Body of pancreas (tissue), 4 donors: ENCODE results near the gene CCDC12. TPM values are rescaled to one million over a fixed set of nuclear protein-coding genes. Genes with fewer than 3 reads are reported as not detected.
A peak's percentile ranks its signal among the peaks of the same experiment; 100 is the strongest.

Source experiments
- ATAC-seq: fragments of 150-250 bp; one replicate; pipeline ENCODE4 v1.9.1; 2016
- DNase-seq, 4 donors: peaks; one replicate each; pipeline ENCODE4 v3.0.0-alpha.2; 2019
- H3K27ac ChIP-seq, 4 donors: fragments of 200-600 bp; sonication (generic); 1 replicate in 3 of 4; 2 replicates in 1 of 4; pipeline versions ENCODE4 v1.5.1 to v1.6.1; 2016 to 2019; ENCODE audit warnings: mild to moderate bottlenecking in 1 of 4, mixed read lengths in 1 of 4, moderate library complexity in 1 of 4
- H3K27me3 ChIP-seq, 2 donors: fragments of 200-600 bp; sonication (generic); one replicate each; pipeline ENCODE4 v1.6.0; 2016; ENCODE audit warnings: mild to moderate bottlenecking in 1 of 2
- H3K36me3 ChIP-seq, 2 donors: fragments of 200-600 bp; sonication (generic); replicated peaks in 1 of 2; 2 replicates each; pipeline ENCODE4 v1.5.1; 2016; ENCODE audit warnings: low read depth in 2 of 2; ENCODE audit not compliant: insufficient read depth in 1 of 2
- H3K4me1 ChIP-seq: fragments of 200-600 bp; sonication (generic); one replicate; pipeline ENCODE4 v1.6.0; 2016
- H3K4me3 ChIP-seq, 2 donors: fragments of 200-600 bp; sonication (generic); 1 replicate in 1 of 2; 2 replicates in 1 of 2; pipeline ENCODE4 v1.5.1; 2016 to 2019
- H3K9me3 ChIP-seq, 3 donors: fragments of 200-600 bp; sonication (generic); 1 replicate in 2 of 3; 2 replicates in 1 of 3; pipeline ENCODE4 v1.5.1; 2016
- CTCF ChIP-seq, 7 experiments: fragments of 450-650 bp in 4 of 7; fragments of 200-600 bp in 3 of 7; sonication (generic) in 3 of 7; IDR thresholded peaks; one replicate each; pipeline ENCODE4 v1.5.1; 2016 to 2019; ENCODE audit warnings: antibody characterized with exemption in 7 of 7
- POLR2A ChIP-seq, 3 donors: fragments of 450-650 bp; IDR thresholded peaks; one replicate each; pipeline ENCODE4 v1.6.1; 2016; ENCODE audit warnings: antibody characterized with exemption in 3 of 3, mild to moderate bottlenecking in 2 of 3
- WGBS, 2 donors: methylation state at CpG; one replicate each; pipeline ENCODE4 v1.1.5; 2017; 5-methylcytosine and 5-hydroxymethylcytosine counted together
- intact Hi-C: fragments of 100-400 bp; cut with DNase I; formaldehyde crosslinking; loops from one replicate; pipeline ENCODE4 v1.15.1; 2023
- total RNA-seq, 2 donors: library from RNA; depleted of rRNA; stranded (reverse); fragments of >200 nt; gene quantifications; one replicate each; pipeline ENCODE4 v1.1.0, GENCODE V29; 2016

Gene CCDC12
- total RNA-seq, 2 donors from 2014 or later: 25.4 to 67.2 TPM

- intact Hi-C loops: no loop called here
- Histone ChIP-seq H3K27ac (no peak overlapping the region), H3K9me3 (no peaks in the 10 kb centered on the region), H3K4me1 (no peaks in the 10 kb centered on the region), H3K36me3 (peaks cover 0 to 27% of the 10 kb centered on the region in 2 donors), H3K27me3 (no peaks in the 10 kb centered on the region), H3K4me3 (no peak overlapping the region)
- WGBS, 2 donors: 89 to 94% methylated on average over 3 of the region's 3 CpGs
- ATAC-seq (no peak), DNase-seq (no peak)
- TF ChIP-seq POLR2A (IDR thresholded peaks at IDR 0.05): no peak
- TF ChIP-seq CTCF (IDR thresholded peaks at IDR 0.05): no peak
Observed at GRCh38 chr3:46916799-46917198, 59.7 kb downstream of the CCDC12 start.

- ATAC-seq (no peak), DNase-seq (no peak)
- H3K27ac ChIP-seq: no peak overlapping the region
- no peak overlapping the region for H3K4me3 ChIP-seq
- no peak for TF ChIP-seq POLR2A (IDR thresholded peaks at IDR 0.05)
- no peak for TF ChIP-seq CTCF (IDR thresholded peaks at IDR 0.05)
- no peaks in the 10 kb centered on the region for H3K27me3 ChIP-seq
- 80 to 90% methylated on average over 1 of the region's 1 CpG for WGBS, 2 donors
- intact Hi-C loops: no loop called here
- no peaks in the 10 kb centered on the region for H3K4me1 ChIP-seq
- no peaks in the 10 kb centered on the region for H3K9me3 ChIP-seq
- H3K36me3 ChIP-seq: peaks cover 0 to 22% of the 10 kb centered on the region in 2 donors
Observed at GRCh38 chr3:46916278-46916677, 60.3 kb downstream of the CCDC12 start.

DNA sequence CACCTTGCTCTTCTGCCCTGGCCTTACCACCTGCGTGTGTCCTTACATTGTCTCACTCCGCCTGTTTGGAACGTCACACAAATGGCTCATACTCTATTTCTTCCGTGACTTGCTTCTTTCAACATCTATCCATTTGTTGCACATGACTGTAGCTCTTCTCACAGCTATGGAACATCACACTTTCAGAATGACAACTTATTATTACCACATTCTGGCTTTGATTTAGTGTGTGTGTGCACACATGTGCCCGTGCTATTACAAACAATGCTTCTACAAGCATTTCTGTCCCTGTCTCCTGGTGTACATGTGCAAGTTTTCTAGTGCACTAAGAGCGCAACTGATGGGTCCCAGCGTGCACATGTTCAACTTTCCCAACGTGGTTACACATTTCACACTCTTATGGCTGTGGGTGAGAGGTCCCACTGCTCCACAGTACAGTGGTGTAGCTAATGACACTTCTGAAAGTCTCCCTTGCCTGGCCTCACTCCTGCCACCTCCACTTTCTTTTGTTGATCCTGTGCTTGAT is 61.2 kb downstream of the CCDC12 start:
- ATAC-seq (no peak), DNase-seq (peak in 1 of 4 donors; percentile 4)
- WGBS, 2 donors: 87% methylated on average over 8 of the region's 8 CpGs
- H3K4me3 ChIP-seq: no peak overlapping the region
- peaks cover 0 to 14% of the 10 kb centered on the region in 2 donors for H3K36me3 ChIP-seq
- no peaks in the 10 kb centered on the region for H3K4me1 ChIP-seq
- no peaks in the 10 kb centered on the region for H3K27me3 ChIP-seq
- H3K27ac ChIP-seq: no peak overlapping the region
- no peak for TF ChIP-seq CTCF (IDR thresholded peaks at IDR 0.05)
- no peak for TF ChIP-seq POLR2A (IDR thresholded peaks at IDR 0.05)
- no peaks in the 10 kb centered on the region for H3K9me3 ChIP-seq
- intact Hi-C loops: no loop called here

DNA sequence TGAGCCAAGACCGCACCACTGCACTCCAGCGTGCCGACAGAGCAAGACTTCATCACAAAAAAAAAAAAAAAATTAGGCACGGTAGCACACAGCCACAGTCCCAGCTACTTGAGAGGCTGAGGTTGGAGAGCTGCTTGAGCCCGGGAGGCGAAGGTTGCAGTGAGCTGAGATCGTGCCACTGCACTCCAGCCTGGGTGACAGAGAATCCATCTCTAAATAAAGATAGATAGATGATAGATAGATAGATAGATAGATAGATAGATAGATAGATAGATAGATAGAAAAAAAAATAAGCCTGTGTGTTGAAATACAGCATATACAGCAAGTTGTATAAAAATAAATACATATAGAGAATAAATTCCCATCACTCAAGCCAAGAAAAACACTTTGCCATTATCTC is 61.7 kb downstream of the CCDC12 start:
- Histone ChIP-seq H3K36me3 (peaks cover 0 to 12% of the 10 kb centered on the region in 2 donors), H3K27ac (no peak overlapping the region), H3K9me3 (no peaks in the 10 kb centered on the region), H3K4me1 (peaks cover under 1% of the 10 kb centered on the region), H3K4me3 (no peak overlapping the region), H3K27me3 (no peaks in the 10 kb centered on the region)
- intact Hi-C loops: no loop called here
- no peak for TF ChIP-seq CTCF (IDR thresholded peaks at IDR 0.05)
- TF ChIP-seq POLR2A (IDR thresholded peaks at IDR 0.05): no peak
- 86 to 89% methylated on average over 7 of the region's 7 CpGs for WGBS, 2 donors
- no peak for ATAC-seq
- DNase-seq: no peak

DNA sequence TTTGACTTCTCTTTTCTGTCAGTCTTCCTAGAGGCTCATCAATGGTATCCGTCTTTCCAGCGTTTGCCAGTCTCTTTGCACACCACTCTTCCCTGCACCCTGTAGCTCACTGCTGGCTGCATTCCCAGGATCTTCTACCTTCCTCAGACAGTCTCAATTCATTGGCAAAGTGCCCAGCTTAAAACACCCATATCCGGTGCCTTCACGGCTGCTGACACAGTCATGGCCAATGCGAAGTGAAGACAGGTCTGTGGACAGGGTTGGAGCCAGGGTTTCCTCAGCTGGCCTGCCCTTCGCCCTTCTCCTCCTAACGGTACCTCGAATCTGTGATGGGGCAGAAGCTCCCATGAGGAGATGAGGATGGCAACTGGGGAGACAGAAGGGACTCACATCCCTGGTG is 62.9 kb downstream of the CCDC12 start:
- 38 to 52% methylated on average over 8 of the region's 8 CpGs for WGBS, 2 donors
- no peak overlapping the region for H3K27ac ChIP-seq
- peaks cover 0 to 11% of the 10 kb centered on the region in 2 donors for H3K36me3 ChIP-seq
- H3K4me3 ChIP-seq: no peak overlapping the region
- H3K27me3 ChIP-seq: no peaks in the 10 kb centered on the region
- ATAC-seq (no peak), DNase-seq (peak in 3 of 4 donors; percentile 44 to 61 (median 60))
- intact Hi-C loops: no loop called here
- TF ChIP-seq POLR2A (IDR thresholded peaks at IDR 0.05) (no peak), CTCF (IDR thresholded peaks at IDR 0.05) (no peak)
- no peaks in the 10 kb centered on the region for H3K9me3 ChIP-seq
- H3K4me1 ChIP-seq: peaks cover 11% of the 10 kb centered on the region
